RPMI7951 (cell line): Measurements from ENCODE around the gene TRPM5. TPM values are rescaled to one million over a fixed set of nuclear protein-coding genes. Genes with fewer than 3 reads are reported as not detected.

Source experiments
- DNase-seq: peaks from one replicate; pipeline ENCODE4 v3.0.0-alpha.2; 2012; ENCODE audit warnings: low read depth
- total RNA-seq: library from RNA; depleted of rRNA; stranded (reverse); fragments of >200 nt; shearing (Covaris generic); gene quantifications from 2 replicates; pipeline ENCODE4 v1.2.3, GENCODE V29; 2014

The TRPM5 gene
- total RNA-seq, 1 experiment from 2014 or later = not detected

GRCh38 chr11:2437516-2437915 lies 6.8 kb downstream of the TRPM5 start:
- DNase-seq = no peak

DNA sequence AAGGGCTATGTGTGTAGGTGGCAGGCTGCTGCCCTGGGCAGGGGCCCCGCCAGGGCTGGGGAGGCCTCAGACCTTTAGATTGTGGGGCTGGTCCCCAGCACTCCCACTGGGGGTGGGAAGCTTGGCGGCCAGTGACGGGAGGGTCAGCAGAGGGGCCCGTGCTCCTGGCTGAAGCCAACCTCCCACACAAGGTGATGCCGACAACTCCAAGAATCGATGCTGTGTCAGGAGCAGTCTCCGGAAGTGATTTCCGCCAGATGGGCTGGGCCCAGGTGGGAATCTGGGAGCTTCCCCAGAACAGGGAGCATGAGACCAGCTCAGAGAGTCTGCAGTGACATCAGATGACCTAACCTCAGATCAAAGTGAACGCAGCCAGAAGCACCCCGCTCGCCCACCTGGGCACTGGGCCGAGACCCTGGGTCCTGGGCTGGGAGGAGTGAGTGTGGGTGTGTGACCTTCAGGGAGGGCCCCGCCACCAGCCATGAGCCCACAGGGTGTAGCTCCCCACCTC lies 7.7 kb downstream of the TRPM5 start:
- no peak for DNase-seq

- no peak for DNase-seq
Measured at GRCh38 chr11:2436013-2436520, 8.2 kb downstream of the TRPM5 start.

DNA sequence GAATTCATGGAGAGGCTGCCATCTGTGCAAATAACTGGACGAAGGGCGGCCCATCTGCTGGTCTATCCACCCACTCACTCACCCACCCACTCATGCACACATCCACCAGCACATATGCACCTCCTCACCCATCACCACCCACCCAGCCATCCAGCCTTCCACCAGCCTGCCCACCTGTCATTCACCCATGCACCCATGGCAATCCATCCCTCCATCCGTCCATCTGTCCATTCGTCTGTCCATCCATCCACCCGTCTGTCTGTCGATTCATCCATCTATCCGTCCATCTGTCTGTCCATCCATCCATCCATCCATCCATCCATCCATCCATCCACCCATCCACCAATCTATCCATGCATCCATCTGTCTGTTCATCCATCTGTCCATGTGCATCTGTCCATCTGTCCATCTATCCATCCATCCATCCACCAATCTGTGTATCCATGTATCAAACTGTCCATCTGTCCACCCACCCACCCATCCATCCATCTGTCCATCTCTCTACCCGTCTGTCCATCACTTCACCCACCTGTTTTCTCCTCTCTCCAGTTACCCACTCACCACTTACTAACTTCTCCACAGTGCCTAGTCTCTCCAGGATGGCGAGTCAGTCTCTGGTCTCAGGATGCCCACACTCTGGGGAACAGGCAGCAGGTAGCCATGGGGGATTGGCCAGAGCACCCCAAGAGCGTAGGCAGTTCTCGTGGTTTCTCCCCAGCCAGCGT lies 8.9 kb downstream of the TRPM5 start:
- DNase-seq = no peak

DNA sequence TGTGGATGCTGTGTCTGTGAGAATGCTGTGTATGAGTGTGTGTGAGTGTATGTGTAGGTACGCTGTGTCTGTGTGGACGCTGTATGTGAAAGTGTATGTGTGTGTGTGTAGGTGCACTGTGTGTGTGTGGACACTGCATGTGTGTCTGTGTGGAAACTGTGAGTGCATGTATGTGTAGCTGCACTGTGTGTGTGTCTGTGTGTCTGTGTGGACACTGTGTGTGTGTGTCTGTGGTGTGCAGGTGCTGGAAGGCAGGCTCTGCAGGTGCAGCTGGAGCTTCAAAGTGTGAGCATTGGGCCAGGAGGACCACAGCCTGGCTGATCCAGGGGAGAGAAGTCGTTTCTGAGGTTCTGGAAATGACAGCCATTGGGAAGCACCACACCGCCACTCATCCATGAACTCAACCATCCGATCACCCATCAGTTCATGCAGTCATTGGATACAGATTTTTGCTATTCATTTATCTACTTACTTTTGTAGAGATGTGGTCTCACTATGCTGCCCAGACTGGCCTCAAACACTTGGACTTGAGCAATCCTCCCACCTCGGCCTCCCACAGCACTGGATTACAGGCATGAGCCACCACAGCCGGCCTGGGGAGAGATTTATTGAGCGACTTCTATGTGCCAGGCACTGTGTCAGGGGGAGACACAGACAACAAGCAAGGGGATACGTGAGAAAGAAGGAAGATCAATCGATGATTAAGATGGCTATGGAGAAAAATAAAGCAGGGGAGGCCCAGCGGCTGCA lies 9.6 kb downstream of the TRPM5 start:
- DNase-seq = no peak

DNA sequence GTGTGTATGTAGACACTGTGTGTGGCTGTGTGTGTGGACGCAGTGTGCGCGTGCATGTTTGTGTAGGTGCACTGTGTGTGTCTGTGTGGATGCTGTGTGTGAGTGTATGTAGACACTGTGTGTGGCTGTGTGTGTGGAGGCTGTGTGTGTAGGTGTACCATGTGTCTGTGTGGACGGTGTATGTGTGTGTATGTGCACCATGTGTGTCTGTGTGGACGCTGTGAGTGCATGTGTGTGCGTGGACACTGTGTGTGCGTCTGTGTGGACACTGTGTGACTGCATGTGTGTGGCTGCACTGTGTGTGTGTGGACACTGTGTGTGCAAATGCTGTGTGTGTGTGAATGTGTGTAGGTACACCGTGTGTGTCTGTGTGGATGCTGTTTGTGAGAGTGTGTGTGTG lies 10.3 kb downstream of the TRPM5 start:
- no peak for DNase-seq

GRCh38 chr11:2433106-2433925 lies 11.0 kb downstream of the TRPM5 start:
- no peak for DNase-seq

GRCh38 chr11:2432628-2433071 lies 11.7 kb downstream of the TRPM5 start:
- DNase-seq = no peak

GRCh38 chr11:2432171-2432621 lies 12.1 kb downstream of the TRPM5 start:
- no peak for DNase-seq

DNA sequence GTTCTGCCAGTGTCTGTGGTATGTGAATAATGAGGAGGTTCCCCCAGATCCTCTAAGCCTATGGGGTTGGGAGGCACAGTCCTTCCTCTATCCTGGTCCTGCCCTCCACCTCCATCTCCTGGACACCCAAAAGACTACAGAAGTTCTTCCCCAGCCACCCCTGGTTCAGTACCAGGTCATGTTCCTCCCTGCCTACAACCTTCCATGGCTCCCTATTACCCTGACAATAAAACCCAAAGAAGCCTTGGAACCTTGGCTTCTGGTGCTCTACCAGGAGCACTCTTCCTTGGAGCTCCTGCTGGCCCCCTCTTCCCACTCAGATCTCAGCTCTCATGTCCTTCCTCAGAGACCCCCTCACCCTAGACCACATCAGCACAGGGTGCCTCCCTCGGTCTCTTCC lies 12.9 kb downstream of the TRPM5 start:
- no peak for DNase-seq

DNA sequence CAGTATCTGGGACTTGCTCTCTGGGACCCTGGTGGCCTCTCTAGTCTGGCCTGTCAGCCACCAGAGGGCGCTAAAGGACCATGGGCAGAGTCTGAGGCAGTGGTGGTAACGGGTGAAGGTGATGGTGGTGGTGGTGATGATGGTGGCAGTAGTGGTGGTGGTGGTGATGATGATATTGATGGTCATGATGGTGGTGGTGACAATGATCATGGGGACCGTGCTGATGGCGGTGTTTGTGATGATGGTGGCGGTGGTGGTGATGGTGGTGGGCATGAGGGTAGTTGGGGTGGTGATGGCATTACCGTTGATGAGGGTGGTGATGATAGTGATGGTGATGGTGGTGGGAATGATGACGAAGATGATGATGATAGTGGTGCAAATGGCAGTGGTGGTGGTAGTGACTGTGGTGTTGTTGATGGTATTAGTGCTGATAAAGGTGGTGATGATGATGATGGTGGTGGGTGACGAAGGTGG lies 16.0 kb downstream of the TRPM5 start:
- DNase-seq = no peak

- DNase-seq = no peak
Measured at GRCh38 chr11:2427721-2428321, 16.5 kb downstream of the TRPM5 start.

DNA sequence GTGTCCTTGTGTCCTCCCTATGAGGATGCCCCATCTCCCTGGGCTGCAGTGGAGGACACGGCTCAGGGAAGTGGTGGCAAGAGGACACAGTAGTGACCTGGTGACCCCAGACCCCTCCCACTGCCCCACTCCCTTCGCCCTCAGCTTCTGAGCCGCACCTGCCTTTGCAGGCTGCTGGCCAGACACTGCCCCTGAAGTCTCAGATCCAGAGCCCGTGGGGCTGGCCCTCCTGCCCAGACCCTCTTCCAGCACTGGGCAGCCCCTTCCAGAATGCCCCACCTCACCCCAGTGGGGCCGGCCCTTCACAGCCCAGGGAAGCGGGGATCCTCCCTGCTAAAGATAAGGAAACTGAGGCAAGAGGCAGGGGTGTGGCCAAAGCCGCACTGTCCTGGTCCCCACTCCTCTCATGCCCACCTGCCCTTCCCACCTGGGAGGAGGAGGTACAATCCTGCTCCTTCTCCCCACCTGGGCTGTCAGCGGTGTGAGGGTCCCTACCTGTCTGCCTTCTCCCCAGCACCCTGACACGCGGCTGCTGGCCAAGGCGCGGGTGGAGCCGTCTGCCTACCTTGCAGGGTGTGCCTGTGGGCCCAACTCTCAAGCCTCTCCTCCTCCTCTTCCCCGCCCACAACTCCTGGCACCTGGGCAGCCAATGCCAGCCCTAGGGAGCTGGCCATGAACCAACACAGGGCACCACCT lies 17.3 kb downstream of the TRPM5 start:
- DNase-seq = no peak

DNA sequence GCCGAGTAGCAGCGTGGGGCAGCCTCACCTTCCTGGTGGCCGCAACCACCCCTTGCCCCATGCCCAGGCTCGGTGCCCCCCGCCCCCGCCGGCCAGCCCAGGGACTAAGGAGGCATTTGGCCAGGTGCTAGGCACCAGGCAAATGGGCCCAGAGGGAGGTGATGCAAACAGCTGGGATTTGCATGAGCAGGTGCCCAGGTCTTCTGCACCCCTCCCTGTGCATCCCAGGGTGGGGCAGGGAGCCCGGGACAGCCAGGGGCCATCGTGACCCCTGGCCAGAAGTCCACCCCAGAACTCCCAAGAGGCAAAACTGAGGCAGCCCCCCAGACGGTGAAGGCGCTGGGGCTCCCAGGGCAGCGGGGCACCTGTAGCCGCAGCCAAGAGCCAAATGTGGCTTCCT lies 18.1 kb downstream of the TRPM5 start:
- DNase-seq = no peak

DNA sequence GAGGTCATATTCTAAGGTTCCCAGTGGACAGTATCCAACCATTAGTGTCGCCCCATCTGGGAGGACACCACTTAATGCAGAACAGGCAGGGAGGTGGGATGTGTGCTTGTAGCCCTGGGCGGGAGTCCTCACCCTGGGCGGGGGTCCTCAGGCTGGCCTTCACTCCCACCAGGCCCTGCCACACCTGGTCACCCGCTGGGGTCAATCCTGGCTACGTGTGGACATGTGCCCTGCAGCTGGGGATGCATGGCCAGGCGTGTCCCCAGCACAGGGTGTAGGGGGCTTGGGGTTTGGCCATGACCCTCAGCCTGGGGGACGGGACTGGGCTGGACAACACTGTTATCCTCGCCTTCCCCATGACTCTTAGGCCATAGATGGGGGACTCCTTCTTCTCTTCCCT lies 18.8 kb downstream of the TRPM5 start:
- DNase-seq = no peak

DNA sequence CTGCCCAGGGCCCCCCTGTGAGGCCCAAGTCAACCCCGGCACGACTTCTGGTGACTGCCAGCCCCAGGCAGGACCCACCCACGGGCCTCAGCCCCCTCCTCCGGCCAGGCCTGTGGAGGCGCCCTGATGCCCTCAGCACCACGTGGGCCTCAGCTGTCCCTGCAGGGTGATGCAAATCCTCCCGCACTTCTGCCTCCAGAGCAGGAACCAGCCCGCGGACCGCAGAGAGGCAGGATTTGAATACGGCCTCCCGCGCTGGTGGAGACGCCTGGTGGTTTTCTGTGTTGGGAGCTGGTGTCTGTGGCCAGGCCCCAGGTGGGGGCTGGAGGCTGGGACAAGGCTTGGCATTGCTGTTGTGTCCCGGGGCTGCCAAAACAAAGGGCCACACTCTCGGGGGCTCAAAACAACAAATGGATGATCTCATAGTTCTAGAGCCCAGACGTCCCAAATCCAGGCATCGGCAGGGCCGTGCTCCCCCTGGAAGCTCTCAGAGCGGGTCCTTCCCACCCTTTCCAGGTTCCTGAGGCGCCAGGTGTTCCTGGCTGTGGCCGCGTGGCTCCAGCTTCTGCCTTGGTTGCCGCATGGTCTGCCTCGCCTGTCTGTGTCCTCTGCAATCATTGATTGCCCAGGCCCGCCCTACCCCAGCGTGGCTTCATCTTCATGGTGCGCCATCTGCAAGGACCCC lies 19.4 kb downstream of the TRPM5 start:
- no peak for DNase-seq

- no peak for DNase-seq
Measured at GRCh38 chr11:2423157-2424025, 20.9 kb downstream of the TRPM5 start.

DNA sequence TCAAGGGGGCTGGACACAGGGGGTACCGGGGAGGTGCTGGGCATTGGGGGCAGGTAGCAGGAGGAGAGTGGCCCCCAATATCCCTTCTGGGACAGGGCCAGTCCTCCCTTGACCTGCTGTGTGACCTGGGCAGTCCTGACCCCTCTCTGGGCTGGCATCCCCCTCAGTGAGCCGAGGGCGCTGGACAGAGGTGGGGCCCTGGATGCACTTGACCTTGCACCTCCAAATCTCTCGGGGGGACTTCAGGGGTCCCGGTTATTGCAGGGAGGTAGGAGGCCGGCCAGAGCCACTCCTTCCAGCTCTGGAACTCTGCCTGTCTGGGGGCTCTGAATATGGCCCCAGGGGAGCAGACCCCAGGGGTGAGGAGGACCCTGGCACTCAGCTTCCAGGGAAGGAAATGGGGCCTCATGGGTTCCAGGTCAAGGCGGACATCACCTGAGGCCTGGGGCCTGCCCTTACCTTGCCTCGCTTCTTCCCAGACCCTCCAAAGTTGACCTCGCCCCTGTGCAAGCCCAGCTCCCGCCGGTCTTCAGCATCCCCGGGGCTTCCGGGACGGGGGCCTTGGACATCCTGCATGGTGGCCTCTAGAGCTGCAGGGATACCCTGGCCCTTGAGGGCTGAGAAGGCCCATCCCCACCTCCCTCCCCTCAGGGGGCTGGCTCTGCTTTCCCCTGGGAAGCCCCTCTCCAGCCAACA lies 21.7 kb downstream of the TRPM5 start:
- no peak for DNase-seq

DNA sequence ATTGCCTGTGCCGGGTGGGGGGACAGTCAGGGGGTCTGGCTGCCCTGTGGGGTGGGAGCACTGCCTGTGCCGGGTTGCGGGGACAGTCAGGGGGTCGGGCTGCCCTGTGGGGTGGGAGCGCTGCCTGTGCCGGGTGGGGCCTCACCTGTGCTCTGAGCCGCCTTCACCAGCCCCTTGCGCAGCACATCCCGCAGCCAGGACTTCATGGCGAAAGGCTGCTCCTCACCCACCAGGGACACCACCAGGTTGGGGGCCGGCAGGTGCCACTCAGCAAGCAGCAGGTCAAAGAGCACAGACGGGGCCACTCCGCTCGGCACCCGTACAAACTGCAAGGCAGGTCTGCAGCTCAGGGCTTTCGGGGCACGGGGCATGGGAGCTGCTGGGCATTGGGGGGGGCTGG lies 22.3 kb downstream of the TRPM5 start:
- DNase-seq = no peak
